Renal pelvis (tissue), 4 donors: ENCODE results near the gene PGRMC2. TPM values are rescaled to one million over a fixed set of nuclear protein-coding genes. Genes with fewer than 3 reads are reported as not detected.

Experiments
- DNase-seq: peaks from one replicate; pipeline ENCODE4 v3.0.0-alpha.2; 2013
- polyA plus RNA-seq, 3 donors: library from polyadenylated mRNA; unstranded; fragments of 120-200 nt; gene quantifications; one replicate each; pipeline ENCODE4 v1.2.1, GENCODE V29; 2013; ENCODE audit not compliant: insufficient read length in 3 of 3

Gene PGRMC2
- polyA plus RNA-seq, 3 donors = 101 to 117 (median 105) TPM

- DNase-seq = no peak
These were observed 19.5 kb upstream of the PGRMC2 start for GRCh38 chr4:128307123-128307571.

GRCh38 chr4:128305942-128306341, 18.3 kb upstream of the PGRMC2 start:
- DNase-seq = no peak

GRCh38 chr4:128303986-128304385, 16.4 kb upstream of the PGRMC2 start:
- no peak for DNase-seq

GRCh38 chr4:128303405-128303785, 15.8 kb upstream of the PGRMC2 start:
- no peak for DNase-seq

- DNase-seq = no peak
These were observed 14.4 kb upstream of the PGRMC2 start for GRCh38 chr4:128301979-128302378.

GRCh38 chr4:128299848-128300247, 12.2 kb upstream of the PGRMC2 start:
- DNase-seq = no peak

GRCh38 chr4:128298852-128299251, 11.2 kb upstream of the PGRMC2 start:
- DNase-seq = no peak

- DNase-seq = no peak
These were observed 10.6 kb upstream of the PGRMC2 start for GRCh38 chr4:128298146-128298758.

- DNase-seq = no peak
These were observed 7.6 kb upstream of the PGRMC2 start for GRCh38 chr4:128295255-128295654.

- DNase-seq = no peak
These were observed 6.9 kb upstream of the PGRMC2 start for GRCh38 chr4:128294464-128294863.

- DNase-seq = no peak
These were observed 4.7 kb upstream of the PGRMC2 start for GRCh38 chr4:128292349-128292748.

- DNase-seq = no peak
These were observed 3.5 kb upstream of the PGRMC2 start for GRCh38 chr4:128291096-128291495.

- DNase-seq = no peak
These were observed 2.9 kb upstream of the PGRMC2 start for GRCh38 chr4:128290526-128290925.

- no peak for DNase-seq
These were observed 2.0 kb upstream of the PGRMC2 start for GRCh38 chr4:128289523-128290158.

- peak; percentile 34 for DNase-seq
These were observed 1.1 kb upstream of the PGRMC2 start for GRCh38 chr4:128288689-128289106.

GRCh38 chr4:128287871-128288688, 467 bp upstream of the PGRMC2 start:
- peak; percentile 99 for DNase-seq

GRCh38 chr4:128286474-128287058, 1.0 kb downstream of the PGRMC2 start:
- peak; percentile 30 for DNase-seq

- no peak for DNase-seq
These were observed 2.3 kb downstream of the PGRMC2 start for GRCh38 chr4:128285085-128285997.

GRCh38 chr4:128284317-128284716, 3.3 kb downstream of the PGRMC2 start:
- no peak for DNase-seq

GRCh38 chr4:128283071-128283470, 4.5 kb downstream of the PGRMC2 start:
- no peak for DNase-seq

- DNase-seq = no peak
These were observed 5.1 kb downstream of the PGRMC2 start for GRCh38 chr4:128282516-128282915.
